Hippocampal formation (tissue), 2 donors: Measurements from ENCODE around the gene NPFFR1.
"Not testable (repeated sequence)": the region's sequence is repeated elsewhere in the genome, so short reads cannot be mapped to it uniquely, and the experiment has no call there.

ENCODE experiments used
- DNase-seq, 2 donors: peaks; one replicate each; lab custom pipeline; 2025; lab: John Stamatoyannopoulos, UW

NPFFR1 gene

DNA sequence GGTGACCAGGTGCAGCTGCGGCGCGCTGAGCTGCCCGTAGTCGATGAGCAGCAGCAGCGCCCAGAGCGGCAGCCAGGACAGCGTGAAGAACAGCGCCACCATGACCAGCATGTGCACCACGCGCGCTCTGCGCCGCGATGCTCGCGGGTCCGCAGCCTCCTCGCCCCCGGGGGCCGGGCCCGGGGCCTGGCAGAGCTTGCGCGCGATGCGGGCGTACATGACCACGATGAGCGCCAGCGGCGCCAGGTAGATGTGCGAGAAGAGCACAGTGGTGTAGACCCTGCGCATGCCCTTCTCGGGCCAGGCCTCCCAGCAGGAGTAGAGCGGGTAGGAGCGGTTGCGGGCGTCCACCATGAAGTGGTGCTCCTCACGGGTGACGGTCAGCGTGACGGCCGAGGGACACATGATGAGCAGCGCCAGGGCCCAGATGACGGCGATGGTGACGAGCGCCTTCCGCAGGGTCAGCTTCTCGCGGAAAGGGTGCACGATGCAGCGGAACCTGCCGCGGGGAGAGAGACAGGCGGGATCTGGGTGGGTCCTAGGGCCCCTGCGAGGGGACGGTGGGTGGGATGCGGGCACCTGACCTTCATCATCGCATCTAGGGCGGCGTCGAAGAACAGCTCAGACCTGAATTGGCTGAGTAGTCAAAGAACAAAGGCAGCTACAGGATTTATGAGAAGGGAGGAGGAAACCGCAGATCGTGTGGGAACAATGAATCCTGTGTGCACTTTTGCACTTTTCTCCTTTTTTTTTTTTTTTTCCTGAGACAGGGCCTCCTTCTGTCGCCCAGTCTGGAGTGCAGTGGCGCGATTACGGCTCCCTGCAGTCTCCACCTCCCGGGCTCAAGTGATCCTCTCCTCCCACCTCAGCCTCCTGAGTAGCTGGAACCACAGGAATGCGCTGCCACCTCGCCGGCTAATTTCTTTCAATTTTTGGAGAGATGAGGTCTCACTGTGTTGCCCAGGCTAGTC is 28.2 kb downstream of the NPFFR1 start:
- no peak for DNase-seq

DNA sequence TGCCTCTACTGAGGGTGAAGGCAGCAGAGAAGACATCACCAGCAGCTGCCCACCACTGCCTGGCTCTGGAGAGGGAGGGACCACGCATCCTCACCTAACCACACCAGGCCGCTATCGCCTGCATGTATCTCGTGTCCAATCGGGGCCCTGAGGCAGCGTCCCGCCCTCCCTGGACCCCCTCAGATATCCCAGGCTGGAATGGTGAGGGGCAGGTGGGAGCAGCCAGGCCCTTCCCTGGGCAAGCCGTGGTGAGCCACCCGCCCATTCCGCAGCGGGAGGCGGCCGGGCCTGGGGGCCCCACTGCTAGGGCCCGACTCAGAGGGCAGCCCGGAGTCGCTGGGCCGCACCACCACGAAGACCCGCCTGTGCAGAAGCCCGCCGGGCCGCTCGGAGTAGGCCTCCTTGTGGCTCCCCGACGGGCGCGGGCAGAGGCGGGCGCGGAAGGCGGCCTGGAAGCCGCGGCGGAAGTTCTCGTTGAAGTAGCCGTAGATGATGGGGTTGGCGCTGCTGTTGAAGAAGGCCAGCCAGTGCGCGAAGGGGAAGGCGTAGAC is 29.0 kb downstream of the NPFFR1 start:
- no peak for DNase-seq

DNA sequence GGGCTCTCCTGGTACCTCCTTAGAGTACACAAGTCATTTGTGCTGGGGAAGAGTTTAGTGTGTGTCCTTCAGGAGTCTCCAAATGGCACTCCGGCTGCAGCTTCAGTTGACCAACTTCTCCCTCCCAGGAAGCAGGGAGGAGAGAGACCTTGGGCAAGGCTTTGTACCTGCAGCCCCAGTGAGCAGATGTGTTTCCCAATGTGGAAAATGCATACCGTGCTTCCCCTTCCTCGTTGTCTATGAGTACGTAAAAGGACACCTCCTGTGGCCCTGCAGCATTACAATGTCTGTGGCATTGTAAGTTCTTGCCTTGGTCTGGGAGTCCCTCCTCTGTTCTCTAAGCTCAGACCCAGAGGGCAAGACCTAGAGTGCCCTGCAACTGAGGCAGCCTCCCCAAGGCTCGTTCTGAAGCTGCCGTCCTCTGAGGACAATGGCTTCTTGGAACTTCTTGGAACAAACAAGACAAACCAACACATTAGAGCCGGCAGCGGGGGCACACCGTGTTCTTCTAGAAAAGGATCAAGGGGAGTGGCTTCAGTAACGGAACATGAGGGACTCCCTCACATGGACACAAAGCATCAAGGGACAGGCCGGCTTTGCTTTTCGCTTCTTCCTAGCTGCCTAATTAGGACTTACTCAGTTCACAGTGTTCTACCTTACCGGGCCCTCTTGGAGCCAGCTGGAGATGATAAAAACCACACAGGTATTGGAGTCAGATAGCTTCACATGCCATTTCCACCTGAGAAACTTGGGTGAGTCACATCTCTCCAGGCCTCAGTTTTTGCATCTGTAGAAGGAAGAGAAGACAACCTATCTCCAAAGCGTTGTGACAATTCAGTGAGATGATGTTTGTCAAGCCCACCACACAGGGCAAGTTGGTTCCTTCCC is 29.7 kb downstream of the NPFFR1 start:
- DNase-seq = no peak

DNA sequence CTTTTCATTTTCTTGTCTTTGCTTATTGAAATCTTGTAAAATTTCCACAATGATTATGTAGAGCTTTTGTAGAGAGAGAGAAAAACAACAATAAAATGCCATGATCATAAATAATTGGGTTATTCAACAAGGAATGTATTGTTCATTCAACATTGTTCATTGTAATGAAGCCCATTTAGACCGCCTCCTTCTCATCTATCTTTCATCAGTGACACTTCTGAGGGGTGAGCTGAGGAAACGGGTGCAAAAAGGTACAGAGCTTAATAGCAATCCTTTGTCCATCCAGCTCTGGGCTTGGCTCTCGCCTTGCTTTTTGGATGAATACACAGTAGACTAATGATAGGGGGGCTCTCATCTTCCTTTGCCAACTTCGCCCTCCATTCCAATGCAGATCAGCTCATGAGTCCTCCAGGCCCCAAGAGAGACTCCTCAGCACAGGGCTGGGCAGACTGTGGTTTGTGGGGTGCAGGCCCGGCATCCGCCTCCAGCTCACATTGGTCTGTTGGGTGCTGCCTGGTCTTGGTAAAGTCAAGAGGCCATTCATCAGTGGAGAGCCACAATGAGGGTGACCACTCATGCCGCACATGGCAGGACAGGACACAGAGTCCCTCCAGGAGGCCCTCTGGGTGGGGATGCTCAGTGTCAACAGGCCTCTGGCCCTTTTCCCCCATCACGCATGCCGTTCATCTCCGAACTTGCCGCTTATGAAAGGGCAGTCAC is 32.7 kb downstream of the NPFFR1 start:
- DNase-seq = peak; percentile 43 to 50

DNA sequence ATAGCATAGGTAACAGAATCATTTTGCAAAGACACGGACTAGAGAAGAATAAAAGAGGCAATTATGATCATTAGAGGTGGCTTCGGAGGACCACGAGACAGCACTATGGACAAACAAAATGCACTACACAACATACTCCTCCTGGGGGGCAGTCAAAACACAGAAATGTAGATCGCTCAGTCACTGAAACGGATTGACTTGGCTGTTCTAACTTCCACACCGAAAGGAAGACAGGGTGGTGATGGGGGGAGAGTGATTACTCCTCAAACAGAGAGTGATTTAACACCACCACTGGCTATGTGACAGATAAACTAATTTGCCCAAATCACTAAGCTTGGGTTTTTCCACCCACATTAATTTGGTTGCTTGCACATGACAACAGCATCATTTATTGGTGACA is 36.4 kb downstream of the NPFFR1 start:
- DNase-seq = no peak

DNA sequence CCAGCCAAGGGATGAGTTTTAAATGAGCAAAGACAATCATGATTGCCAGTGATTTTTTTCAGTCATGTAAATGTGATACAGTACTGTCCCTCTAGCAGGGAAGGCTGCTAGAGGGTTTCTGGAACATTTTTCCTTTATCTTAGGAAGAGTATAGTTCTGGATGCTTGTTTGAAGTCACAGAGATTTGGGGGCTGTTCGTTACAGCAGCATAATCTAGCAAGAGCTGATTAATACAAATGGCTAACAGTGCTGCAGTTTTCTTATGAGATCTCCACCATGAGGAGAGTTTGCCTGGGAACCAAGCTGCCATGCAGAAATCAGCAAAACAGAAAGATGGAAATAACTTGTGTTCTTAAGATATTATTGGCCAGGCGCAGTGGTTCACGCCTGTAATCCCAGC is 42.7 kb downstream of the NPFFR1 start:
- DNase-seq = no peak

DNA sequence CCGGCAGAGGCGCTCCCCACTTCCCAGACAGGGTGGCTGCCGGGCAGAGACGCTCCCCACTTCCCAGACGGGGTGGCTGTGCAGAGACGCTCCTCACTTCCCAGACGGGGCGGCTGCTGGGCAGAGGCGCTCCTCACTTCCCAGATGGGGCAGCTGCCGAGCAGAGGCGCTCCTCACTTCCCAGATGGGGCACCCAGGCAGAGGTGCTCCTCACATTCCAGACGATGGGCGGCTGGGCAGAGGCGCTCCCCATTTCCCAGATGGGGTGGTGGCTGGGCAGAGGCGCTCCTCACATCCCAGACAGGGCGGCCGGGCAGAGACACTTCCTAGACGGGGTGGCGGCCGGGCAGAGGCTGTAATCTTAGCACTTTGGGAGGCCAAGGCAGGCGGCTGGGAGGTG is 43.8 kb downstream of the NPFFR1 start:
- DNase-seq = not testable (repeated sequence)

DNA sequence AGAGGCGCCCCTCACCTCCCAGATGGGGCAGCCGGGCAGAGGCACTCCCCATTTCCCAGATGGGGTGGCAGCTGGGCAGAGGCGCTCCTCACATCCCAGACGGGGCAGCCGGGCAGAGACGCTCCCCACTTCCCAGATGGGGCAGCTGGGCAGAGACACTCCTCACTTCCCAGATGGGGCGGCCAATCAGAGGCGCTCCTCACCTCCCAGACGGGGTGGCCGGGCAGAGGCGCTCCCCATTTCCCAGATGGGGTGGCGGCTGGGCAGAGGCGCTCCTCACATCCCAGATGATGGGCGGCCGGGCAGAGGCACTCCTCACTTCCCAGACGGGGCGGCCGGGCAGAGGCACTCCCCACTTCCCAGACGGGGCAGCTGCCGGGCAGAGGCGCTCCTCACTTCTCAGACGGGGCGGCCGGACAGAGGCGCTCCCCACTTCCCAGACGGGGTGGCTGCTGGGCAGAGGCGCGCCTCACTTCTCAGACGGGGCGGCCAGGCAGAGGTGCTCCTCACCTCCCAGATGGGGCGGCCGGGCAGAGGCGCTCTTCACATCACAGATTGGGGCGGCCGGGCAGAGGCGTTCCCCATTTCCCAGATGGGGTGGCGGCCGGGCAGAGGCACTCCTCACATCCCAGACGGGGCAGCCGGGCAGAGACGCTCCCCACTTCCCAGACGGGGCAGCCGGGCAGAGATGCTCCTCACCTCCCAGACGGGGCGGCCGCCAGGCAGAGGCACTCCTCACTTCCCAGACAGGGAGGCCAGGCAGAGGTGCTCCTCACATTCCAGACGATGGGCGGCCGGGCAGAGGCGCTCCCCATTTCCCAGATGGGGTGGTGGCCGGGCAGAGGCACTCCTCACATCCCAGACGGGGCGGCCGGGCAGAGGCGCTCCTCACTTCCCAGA is 44.5 kb downstream of the NPFFR1 start:
- not testable (repeated sequence) for DNase-seq

DNA sequence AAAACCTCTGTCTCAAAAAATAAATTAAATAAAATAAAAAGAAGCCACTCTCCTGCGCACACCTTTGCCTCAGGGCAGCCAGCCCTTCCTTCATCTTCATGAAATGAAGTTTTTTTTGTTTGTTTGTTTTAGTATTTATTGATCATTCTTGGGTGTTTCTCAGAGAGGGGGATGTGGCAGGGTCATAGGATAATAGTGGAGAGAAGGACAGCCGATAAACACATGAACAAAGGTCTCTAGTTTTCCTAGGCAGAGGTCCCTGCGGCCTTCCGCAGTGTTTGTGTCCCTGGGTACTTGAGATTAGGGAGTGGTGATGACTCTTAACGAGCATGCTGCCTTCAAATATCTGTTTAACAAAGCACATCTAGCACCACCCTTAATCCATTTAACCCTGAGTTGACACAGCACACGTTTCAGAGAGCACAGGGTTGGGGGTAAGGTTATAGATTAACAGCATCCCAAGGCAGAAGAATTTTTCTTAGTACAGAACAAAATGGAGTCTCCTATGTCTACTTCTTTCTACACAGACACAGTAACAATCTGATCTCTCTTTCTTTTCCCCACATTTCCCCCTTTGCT is 45.8 kb downstream of the NPFFR1 start:
- DNase-seq = not testable (repeated sequence)

DNA sequence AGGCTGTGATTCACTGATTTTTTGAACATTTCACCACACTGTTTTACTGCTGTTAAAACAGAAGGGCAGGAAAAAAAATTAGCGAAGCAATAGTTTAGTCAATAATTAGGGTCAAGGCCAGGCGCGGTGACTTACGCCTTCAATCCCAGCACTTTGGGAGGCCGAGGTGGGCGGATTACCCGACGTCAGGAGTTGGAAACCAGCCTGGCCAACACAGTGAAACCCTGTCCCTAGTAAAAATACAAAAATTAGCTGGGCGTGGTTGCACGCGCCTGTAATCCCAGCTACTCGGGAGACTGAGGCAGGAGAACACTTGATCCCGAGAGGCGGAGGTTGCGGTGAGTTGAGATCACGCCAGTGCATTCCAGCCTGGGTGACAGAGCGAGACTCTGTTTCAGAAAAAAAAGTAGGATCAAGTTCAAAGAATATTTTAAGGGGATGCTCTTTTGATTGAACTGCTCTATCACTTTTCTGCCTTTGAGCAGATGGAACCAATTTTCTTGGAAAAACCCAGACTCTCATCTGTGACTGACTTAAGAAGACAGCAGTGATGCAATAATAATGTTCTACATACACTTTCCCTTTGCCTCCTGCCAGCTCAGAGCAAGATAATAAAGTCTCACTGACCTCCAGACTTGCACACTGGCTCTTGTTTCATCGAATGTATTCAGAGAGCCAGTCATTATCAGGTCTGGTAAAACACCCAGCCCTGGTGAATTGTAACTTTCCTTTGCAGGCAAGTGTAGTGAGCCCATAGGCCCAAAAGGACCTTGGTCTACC is 48.9 kb downstream of the NPFFR1 start:
- no peak for DNase-seq

DNA sequence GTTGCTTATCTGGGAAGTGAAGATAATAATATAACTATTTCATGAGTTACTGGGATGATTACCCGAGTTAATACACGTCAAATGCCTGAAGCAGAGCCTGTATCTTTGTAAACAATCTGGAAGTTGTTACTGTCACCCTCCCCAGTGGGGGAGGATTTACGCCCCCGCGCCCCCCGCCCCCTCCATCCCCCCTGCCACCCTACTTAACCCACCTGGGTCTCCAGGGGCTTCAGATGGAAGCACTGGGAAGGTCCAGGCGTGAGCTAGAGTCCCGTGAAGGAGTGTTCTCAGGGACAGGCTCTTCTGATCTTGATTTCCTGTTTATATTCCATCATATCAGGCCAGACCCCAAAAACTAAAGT is 49.9 kb downstream of the NPFFR1 start:
- no peak for DNase-seq

DNA sequence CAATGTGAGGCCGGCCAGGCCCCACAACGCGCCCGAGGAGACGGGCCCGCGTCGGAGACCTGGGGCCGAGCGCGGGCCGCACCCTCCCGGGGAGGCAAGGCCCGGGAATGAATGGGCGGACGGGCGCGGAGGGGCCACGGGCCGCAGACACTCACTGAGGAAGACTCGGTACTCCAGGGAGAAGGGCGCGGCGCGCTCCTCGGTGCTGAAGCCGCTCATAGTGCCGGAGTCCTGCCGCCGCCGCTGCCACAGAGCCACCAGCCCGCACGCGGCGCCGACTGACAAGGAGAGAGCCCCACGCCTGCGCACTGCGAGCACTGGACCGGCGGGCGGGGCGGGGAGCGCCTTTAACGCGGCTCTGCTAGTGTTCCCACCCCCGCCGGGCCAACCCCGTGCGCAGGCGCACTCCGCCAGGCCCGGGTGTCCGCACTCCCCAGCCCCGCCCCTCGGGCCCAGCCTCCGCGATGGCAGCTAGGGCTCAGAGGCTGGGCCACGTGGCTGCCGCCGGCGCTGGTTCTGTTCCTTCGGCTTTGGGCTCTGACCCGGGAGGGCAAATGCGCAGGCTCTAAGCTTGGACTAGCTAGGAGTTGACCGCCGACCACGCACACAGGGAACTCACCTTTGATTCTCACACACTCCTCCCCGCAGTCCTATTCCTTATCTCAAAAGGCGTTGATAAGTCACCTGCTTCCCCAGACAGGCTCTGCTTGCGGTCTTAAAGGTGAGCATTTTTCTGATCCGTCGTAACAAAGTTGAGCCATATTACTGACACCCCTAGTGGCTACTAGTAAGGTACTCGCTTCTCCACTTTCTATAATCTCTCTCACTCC is 50.5 kb downstream of the NPFFR1 start, which contains the start of gene PPA1:
TSS of gene PPA1 (minus strand) at position 321 of the 830 bp plus-strand sequence. CDS start at position 219, 102 bp downstream.
- DNase-seq = peak; percentile 95 to 98

DNA sequence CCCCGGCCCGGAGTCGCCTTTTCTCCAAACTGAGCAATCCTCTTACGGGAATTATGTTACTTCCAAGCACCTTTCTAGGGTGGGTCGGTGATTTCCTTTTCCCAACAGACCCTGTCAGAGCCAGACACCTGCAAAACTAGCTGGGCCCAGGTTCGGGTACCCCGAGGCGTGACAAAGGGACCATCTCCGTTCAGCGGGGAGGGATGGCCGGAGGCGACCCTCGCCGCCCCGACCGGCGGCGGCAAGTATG is 51.0 kb downstream of the NPFFR1 start:
- no peak for DNase-seq

DNA sequence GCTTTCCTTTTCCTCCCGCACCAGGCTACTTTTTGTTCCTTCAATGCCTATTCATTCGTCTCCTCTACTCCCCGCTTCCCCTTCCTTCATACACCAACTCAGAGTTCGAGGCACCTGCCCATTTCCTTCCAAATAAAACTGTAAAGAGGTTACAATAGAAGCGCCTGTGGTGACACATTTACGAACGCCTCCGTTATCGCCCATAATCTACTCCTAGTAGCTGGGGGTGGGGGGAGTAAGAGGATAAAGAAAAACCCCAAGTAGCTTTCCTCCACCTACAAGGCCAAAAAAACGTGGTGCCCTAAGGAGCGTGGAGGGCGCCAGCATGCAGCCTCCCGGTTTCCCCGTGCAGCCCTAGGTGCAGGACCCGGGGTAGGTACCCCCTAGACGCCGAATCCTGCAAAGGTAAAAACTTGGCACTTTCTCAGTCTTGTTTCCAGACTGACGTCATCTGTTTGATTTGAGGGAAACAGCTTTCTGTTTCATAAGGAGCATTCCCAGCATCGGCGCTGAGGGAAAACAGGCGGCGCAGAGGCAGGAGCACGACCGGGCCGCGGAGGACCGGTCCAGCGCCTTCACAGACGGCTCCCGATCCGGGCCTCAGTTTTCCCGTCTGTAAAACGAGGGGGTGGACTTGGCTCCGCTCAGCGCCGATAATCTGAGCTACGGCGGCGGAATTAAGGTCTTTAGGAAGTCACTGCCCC is 51.5 kb downstream of the NPFFR1 start:
- no peak for DNase-seq

DNA sequence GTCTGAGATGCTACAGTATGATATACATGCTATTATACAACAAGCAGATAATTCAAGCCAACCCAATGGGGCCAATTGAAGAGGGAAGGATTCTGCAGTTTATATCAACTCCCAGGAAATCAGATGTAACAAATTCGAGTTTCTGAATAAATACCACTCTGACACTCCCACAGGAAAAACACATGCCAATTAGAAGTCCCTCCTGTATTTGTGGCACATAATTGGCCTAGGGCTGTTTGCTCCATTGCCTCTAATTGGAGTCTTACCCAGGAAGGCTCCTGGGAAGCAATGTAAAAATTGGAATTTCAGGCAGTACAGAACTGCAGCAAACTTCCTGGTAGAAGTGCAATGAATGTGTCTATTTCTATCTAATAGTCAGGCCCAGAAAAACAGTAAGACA is 55.3 kb downstream of the NPFFR1 start:
- DNase-seq = no peak

DNA sequence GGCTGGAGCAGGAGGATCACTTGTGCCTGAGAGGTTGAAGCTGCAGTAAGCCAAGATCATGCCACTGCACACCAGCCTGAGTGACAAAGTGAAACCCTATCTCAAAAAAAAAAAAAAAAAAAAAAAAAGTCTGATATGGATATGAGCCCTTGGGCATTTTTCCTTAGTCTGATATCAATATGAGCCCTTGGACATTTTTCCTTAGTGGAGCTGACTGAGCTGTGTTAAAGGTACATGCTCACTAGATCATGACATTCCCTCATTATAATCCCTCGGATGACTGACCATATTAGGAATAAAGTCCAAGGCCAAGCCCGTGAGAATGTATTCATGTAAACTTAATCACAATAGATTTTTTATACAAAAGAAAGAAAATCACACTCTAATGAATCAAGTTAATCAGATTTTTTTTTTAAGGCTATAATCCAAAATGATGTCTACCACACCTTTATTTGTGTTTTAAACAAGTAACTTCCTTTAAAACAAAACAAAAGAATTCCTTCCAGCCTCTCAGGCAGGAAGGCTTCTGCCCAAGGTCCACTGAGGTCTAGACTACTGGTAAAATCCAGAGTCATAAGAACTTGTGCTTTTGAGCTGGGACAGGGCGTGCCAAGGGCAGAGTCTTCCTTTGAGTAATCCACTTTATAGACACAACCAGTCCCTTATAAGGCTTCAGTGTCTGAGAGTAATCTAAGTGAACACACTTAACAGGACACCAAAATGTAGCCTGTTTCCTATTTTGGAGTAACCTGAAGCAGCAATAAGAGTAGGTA is 56.1 kb downstream of the NPFFR1 start:
- no peak for DNase-seq

DNA sequence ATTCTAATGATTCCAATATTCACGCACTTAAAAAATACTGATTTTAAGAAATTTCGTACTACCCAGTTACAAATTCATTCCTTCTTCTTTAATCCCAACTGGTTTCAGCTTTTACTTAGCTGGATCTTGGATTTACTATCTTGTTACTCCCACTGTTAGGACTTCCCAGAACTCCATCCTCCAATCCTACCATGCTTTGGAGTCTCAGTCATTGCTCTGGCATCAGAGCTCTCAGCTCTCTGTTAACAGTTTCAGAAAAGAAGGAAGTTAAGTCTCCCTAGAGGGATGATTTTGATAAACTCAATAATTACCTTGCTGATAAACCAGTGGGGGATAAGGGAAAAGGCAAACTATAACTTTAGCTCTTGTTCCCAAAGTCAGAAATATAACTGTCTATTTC is 60.1 kb downstream of the NPFFR1 start:
- no peak for DNase-seq
